Ascending aorta (tissue), 2 donors: ENCODE data around the gene ARHGAP40. TPM values are rescaled to one million over a fixed set of nuclear protein-coding genes. Genes with fewer than 3 reads are reported as not detected.

Experiments
- DNase-seq, 2 donors: peaks; one replicate each; pipeline ENCODE4 v3.0.0-alpha.2; 2019; ENCODE audit warnings: low spot score in 2 of 2
- H3K27ac ChIP-seq, 2 donors: fragments of 200-600 bp; sonication (generic); one replicate each; pipeline ENCODE4 v1.5.1; 2016 to 2017; ENCODE audit warnings: mild to moderate bottlenecking in 1 of 2
- H3K27me3 ChIP-seq: fragments of 200-600 bp; sonication (generic); one replicate; pipeline ENCODE4 v1.5.1; 2017
- H3K36me3 ChIP-seq, 2 donors: fragments of 200-600 bp; sonication (generic); one replicate each; pipeline ENCODE4 v1.5.1; 2016
- H3K4me1 ChIP-seq, 2 donors: fragments of 200-600 bp; sonication (generic); one replicate each; pipeline ENCODE4 v1.5.1; 2016 to 2017; ENCODE audit warnings: mild to moderate bottlenecking in 1 of 2
- H3K4me3 ChIP-seq, 2 donors: fragments of 200-600 bp; sonication (generic); one replicate each; pipeline ENCODE4 v1.5.1; 2016 to 2017; ENCODE audit warnings: mild to moderate bottlenecking in 1 of 2
- H3K9me3 ChIP-seq, 2 donors: fragments of 200-600 bp; sonication (generic); one replicate each; pipeline ENCODE4 v1.5.1; 2016
- intact Hi-C: fragments of 100-400 bp; cut with DNase I; formaldehyde crosslinking; loops from one replicate; pipeline ENCODE4 v1.15.1; 2023
- total RNA-seq: library from RNA; depleted of rRNA; stranded (reverse); fragments of >200 nt; gene quantifications from one replicate; pipeline ENCODE4 v1.1.0, GENCODE V29; 2016
- TF ChIP-seq, protein P1 (sequence below), 3 experiments: fragments of 200-600 bp in 2 of 3; fragments of 450-650 bp in 1 of 3; sonication (generic) in 2 of 3; IDR thresholded peaks; one replicate each; pipeline ENCODE4 v1.5.1; 2016 to 2019; ENCODE audit warnings: antibody characterized with exemption in 3 of 3, mild to moderate bottlenecking in 1 of 3, moderate library complexity in 1 of 3

The ARHGAP40 gene
- total RNA-seq, 1 donor from 2014 or later: not detected

- H3K36me3 ChIP-seq: no peaks in the 10 kb centered on the region
- H3K4me1 ChIP-seq: no peaks in the 10 kb centered on the region
- H3K27me3 ChIP-seq: no peaks in the 10 kb centered on the region
- intact Hi-C loops: no loop called here
- H3K27ac ChIP-seq: no peak overlapping the region
- no peak overlapping the region for H3K4me3 ChIP-seq
- no peak for DNase-seq
- H3K9me3 ChIP-seq: no peaks in the 10 kb centered on the region
- TF ChIP-seq, protein P1, sequence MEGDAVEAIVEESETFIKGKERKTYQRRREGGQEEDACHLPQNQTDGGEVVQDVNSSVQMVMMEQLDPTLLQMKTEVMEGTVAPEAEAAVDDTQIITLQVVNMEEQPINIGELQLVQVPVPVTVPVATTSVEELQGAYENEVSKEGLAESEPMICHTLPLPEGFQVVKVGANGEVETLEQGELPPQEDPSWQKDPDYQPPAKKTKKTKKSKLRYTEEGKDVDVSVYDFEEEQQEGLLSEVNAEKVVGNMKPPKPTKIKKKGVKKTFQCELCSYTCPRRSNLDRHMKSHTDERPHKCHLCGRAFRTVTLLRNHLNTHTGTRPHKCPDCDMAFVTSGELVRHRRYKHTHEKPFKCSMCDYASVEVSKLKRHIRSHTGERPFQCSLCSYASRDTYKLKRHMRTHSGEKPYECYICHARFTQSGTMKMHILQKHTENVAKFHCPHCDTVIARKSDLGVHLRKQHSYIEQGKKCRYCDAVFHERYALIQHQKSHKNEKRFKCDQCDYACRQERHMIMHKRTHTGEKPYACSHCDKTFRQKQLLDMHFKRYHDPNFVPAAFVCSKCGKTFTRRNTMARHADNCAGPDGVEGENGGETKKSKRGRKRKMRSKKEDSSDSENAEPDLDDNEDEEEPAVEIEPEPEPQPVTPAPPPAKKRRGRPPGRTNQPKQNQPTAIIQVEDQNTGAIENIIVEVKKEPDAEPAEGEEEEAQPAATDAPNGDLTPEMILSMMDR (IDR thresholded peaks at IDR 0.05): no peak
These were observed 91.1 kb downstream of the ARHGAP40 start for GRCh38 chr20:38692436-38693411.

- no peaks in the 10 kb centered on the region for H3K27me3 ChIP-seq
- no peaks in the 10 kb centered on the region for H3K9me3 ChIP-seq
- TF ChIP-seq, protein P1 (IDR thresholded peaks at IDR 0.05): no peak
- H3K4me1 ChIP-seq: no peaks in the 10 kb centered on the region
- no peak for DNase-seq
- no peaks in the 10 kb centered on the region for H3K36me3 ChIP-seq
- H3K27ac ChIP-seq: no peak overlapping the region
- intact Hi-C loops: no loop called here
- H3K4me3 ChIP-seq: no peak overlapping the region
These were observed 95.7 kb downstream of the ARHGAP40 start for GRCh38 chr20:38697306-38697705.

- H3K27ac ChIP-seq: no peak overlapping the region
- H3K36me3 ChIP-seq: no peaks in the 10 kb centered on the region
- H3K9me3 ChIP-seq: no peaks in the 10 kb centered on the region
- TF ChIP-seq, protein P1 (IDR thresholded peaks at IDR 0.05): no peak
- no peak for DNase-seq
- intact Hi-C loops: no loop called here
- no peaks in the 10 kb centered on the region for H3K27me3 ChIP-seq
- no peak overlapping the region for H3K4me3 ChIP-seq
- H3K4me1 ChIP-seq: no peaks in the 10 kb centered on the region
These were observed 96.9 kb downstream of the ARHGAP40 start for GRCh38 chr20:38698541-38698940.

DNA sequence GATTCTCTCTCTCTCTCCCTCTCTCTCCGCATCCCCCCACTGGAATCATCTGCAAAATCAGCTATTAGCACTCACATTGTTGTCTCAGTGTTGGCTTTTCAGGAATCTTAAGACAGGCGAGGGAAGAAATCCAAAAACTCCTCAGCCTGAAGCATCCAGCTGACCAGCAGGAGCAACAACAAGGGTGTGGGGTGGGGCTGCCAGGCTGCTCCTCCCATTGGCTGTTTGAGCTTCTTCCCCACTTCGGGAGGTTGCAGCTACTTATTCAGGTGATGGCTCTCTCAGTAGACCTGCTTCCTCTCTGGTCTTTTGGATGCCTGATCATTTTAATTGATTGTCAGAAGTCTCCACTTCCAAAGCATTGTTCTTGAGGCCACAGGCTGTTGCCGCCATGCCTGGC, 98.5 kb downstream of the ARHGAP40 start:
- no peaks in the 10 kb centered on the region for H3K27me3 ChIP-seq
- no peaks in the 10 kb centered on the region for H3K4me1 ChIP-seq
- intact Hi-C loops: no loop called here
- H3K36me3 ChIP-seq: no peaks in the 10 kb centered on the region
- H3K4me3 ChIP-seq: no peak overlapping the region
- TF ChIP-seq, protein P1 (IDR thresholded peaks at IDR 0.05): no peak
- DNase-seq: no peak
- H3K9me3 ChIP-seq: no peaks in the 10 kb centered on the region
- no peak overlapping the region for H3K27ac ChIP-seq

Other genes starting within 250 kb of the ARHGAP40 start
- 129 TPM for gene SNHG17, start 166.5 kb upstream of the ARHGAP40 start, total RNA-seq
- 19.4 TPM for gene RALGAPB, start 129.0 kb upstream of the ARHGAP40 start, total RNA-seq
- not detected for gene ADIG, start 20.6 kb upstream of the ARHGAP40 start, total RNA-seq
- gene SLC32A1, start 122.7 kb downstream of the ARHGAP40 start, total RNA-seq: not detected
- 5.9 TPM for gene ACTR5, start 146.7 kb downstream of the ARHGAP40 start, total RNA-seq
- gene PPP1R16B, start 203.9 kb downstream of the ARHGAP40 start, total RNA-seq: 26.4 TPM